ENCODE results near the gene GRIN2D.

The GRIN2D gene

DNA sequence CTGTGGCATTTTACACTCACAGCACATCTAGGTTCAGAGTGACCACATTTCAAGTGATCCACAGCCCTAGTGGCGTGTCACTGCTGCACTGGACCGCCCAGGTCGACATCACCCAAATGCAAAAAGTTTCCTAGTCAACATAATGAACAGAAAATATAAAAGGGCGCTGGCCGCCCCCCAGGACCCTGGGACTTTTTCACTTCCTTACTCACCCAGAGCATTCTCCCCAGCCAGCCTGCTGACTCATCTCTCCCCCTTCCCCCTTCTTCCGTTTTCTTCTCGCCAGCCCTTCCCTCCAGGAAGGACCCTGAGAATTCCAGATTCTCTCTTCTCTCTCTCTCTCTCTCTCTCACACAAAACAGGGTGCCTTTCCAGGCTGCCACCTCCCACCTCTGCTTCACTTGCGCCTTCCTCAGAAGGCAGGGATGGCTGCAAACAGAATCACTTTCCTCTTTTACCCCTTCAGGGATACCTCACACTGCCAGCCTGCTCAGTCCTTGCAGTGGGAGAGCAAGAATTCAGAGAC is 31.3 kb downstream of the GRIN2D start (continued):
- no peak for TF ChIP-seq ATF2 (tag by site-specific recombination; IDR thresholded peaks at IDR 0.05; ENCODE audit: low read depth)
- TF ChIP-seq, protein P1, sequence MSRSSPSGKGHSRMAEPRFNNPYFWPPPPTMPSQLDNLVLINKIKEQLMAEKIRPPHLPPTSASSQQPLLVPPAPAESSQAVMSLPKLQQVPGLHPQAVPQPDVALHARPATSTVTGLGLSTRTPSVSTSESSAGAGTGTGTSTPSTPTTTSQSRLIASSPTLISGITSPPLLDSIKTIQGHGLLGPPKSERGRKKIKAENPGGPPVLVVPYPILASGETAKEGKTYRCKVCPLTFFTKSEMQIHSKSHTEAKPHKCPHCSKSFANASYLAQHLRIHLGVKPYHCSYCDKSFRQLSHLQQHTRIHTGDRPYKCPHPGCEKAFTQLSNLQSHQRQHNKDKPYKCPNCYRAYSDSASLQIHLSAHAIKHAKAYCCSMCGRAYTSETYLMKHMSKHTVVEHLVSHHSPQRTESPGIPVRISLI (tag by site-specific recombination; IDR thresholded peaks at IDR 0.05), result no peak
- TF ChIP-seq ZNF768 (tag by site-specific recombination; IDR thresholded peaks at IDR 0.05), result no peak
- TF ChIP-seq ZNF324 (tag by site-specific recombination; IDR thresholded peaks at IDR 0.05), result no peak
- peak; percentile 70 for TF ChIP-seq ZBTB17 (tag by site-specific recombination; IDR thresholded peaks at IDR 0.05)
- no peak for TF ChIP-seq ZNF558 (tag by site-specific recombination; IDR thresholded peaks at IDR 0.05)
- no peak for TF ChIP-seq MZF1 (tag by site-specific recombination; IDR thresholded peaks at IDR 0.05; ENCODE audit: borderline replicate concordance)
- TF ChIP-seq ZNF354C (tag by site-specific recombination; IDR thresholded peaks at IDR 0.05; ENCODE audit: borderline replicate concordance, low read depth), result no peak
- TF ChIP-seq GLIS1 (tag by site-specific recombination; IDR thresholded peaks at IDR 0.05), result peak; percentile 22; the same call in 1 of the 2 replicates
- no peak for TF ChIP-seq ZNF155 (tag by site-specific recombination; IDR thresholded peaks at IDR 0.05)
- TF ChIP-seq ZNF600 (tag by site-specific recombination; IDR thresholded peaks at IDR 0.05), result 0 out of 2 replicates have a peak, but pooled peaks have one; percentile 18
- TF ChIP-seq ZNF2 (tag by site-specific recombination; IDR thresholded peaks at IDR 0.05), result no peak
- TF ChIP-seq ZNF335 (tag by site-specific recombination; conservative IDR thresholded peaks at IDR 0.05), result peak; percentile 84

DNA sequence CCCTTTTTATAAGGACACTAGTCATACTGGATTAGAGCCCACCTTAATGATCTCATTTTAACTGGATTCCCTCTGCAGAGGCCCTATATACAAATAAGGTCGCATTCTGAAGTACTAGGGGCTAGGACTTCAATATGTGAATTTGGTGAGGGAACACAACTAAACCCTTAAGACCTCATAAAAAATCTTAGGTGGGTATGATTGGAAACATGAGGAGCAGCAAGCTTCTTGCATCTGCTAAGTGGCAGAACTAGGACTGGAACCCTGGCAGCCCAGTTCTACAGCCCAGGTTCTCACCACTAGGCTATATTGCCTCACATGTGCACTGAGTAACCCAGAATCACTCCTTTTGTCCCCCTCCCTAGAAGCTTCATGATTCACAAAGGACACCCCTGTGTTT is 35.2 kb downstream of the GRIN2D start:
- H3K27ac ChIP-seq (ENCODE audit: extremely low read depth, low read depth, low read length), result no peak overlapping the region
- ChIA-PET POLR2A (no interaction called here), CTCF (interaction anchor here (0.5 to 0.7 kb wide), 2 partner anchors 23 to 563 kb away, joined by 3 to 4 read pairs; no protein-coding TSS in a partner anchor)
- H3K4me1 ChIP-seq (ENCODE audit: control insufficient read depth, insufficient read depth, low read length), result peaks cover 4% of the 10 kb centered on the region; the same call in 1 of the 2 replicates
- no peak overlapping the region for H3K4me3 ChIP-seq (ENCODE audit: low read depth, low read length)
- TF ChIP-seq ZNF558 (tag by site-specific recombination; IDR thresholded peaks at IDR 0.05), result no peak
- TF ChIP-seq KLF10 (tag by site-specific recombination; IDR thresholded peaks at IDR 0.05), result no peak
- TF ChIP-seq ZNF391 (tag by site-specific recombination; IDR thresholded peaks at IDR 0.05; ENCODE audit: borderline replicate concordance, low read depth), result no peak
- TF ChIP-seq ZFP3 (tag by site-specific recombination; IDR thresholded peaks at IDR 0.05; ENCODE audit: low read depth), result no peak
- TF ChIP-seq ZNF112 (tag by site-specific recombination; IDR thresholded peaks at IDR 0.05), result no peak
- TF ChIP-seq ZNF280C (tag by site-specific recombination; IDR thresholded peaks at IDR 0.05), result no peak
- TF ChIP-seq YY2 (tag by site-specific recombination; IDR thresholded peaks at IDR 0.05), result no peak
- no peak for TF ChIP-seq ZFP37 (tag by site-specific recombination; IDR thresholded peaks at IDR 0.05)
- no peak for TF ChIP-seq ZSCAN30 (tag by site-specific recombination; IDR thresholded peaks at IDR 0.05)
- TF ChIP-seq PBX3 (CRISPR knock-in tag; IDR thresholded peaks at IDR 0.05), result no peak
- TF ChIP-seq BCL11B (tag by site-specific recombination; IDR thresholded peaks at IDR 0.05; ENCODE audit: low read depth), result no peak
- no peaks in the 10 kb centered on the region for H3K9me3 ChIP-seq (ENCODE audit: control insufficient read depth, insufficient read depth, low read depth, low read length)
- H3K36me3 ChIP-seq (ENCODE audit: control insufficient read depth in 2 of 2, insufficient read depth in 1 of 2, low read length in 2 of 2), result no peaks in the 10 kb centered on the region
